HG03439 (cell line): ENCODE data around the gene SLC30A7.

Source experiments
- ATAC-seq: cut with Tn5 transposase; IDR thresholded peaks from one replicate; pipeline ENCODE4 v1.9.1; 2021; ENCODE audit warnings: mild to moderate bottlenecking, moderate library complexity; ENCODE audit not compliant: unreplicated experiment

The SLC30A7 gene

GRCh38 chr1:100971021-100971420 lies 75.1 kb downstream of the SLC30A7 start:
- no peak for ATAC-seq

- ATAC-seq, result no peak
Measured at GRCh38 chr1:100972185-100972584, 76.3 kb downstream of the SLC30A7 start.

GRCh38 chr1:100976936-100977335 lies 81.0 kb downstream of the SLC30A7 start:
- no peak for ATAC-seq

GRCh38 chr1:100979631-100980030 lies 83.7 kb downstream of the SLC30A7 start:
- ATAC-seq, result no peak

- ATAC-seq, result no peak
Measured at GRCh38 chr1:100982793-100983192, 86.9 kb downstream of the SLC30A7 start.

- ATAC-seq, result no peak
Measured at GRCh38 chr1:100988121-100988520, 92.2 kb downstream of the SLC30A7 start.

GRCh38 chr1:100989306-100990077 lies 93.6 kb downstream of the SLC30A7 start:
- no peak for ATAC-seq

- no peak for ATAC-seq
Measured at GRCh38 chr1:100995198-100995988, 99.5 kb downstream of the SLC30A7 start.

- no peak for ATAC-seq
Measured at GRCh38 chr1:100998426-100998825, 102.5 kb downstream of the SLC30A7 start.

GRCh38 chr1:101000131-101000873 lies 104.4 kb downstream of the SLC30A7 start:
- ATAC-seq, result no peak

GRCh38 chr1:101002551-101002950 lies 106.7 kb downstream of the SLC30A7 start:
- no peak for ATAC-seq

- no peak for ATAC-seq
Measured at GRCh38 chr1:101003012-101003650, 107.2 kb downstream of the SLC30A7 start.

- ATAC-seq, result no peak
Measured at GRCh38 chr1:101004061-101004460, 108.2 kb downstream of the SLC30A7 start.

GRCh38 chr1:101004670-101005069 lies 108.8 kb downstream of the SLC30A7 start:
- ATAC-seq, result no peak

GRCh38 chr1:101005183-101005582 lies 109.3 kb downstream of the SLC30A7 start:
- ATAC-seq, result no peak

GRCh38 chr1:101005871-101006270 lies 110.0 kb downstream of the SLC30A7 start:
- ATAC-seq, result no peak

- ATAC-seq, result no peak
Measured at GRCh38 chr1:101006553-101006952, 110.7 kb downstream of the SLC30A7 start.

GRCh38 chr1:101008229-101008834 lies 112.4 kb downstream of the SLC30A7 start:
- ATAC-seq, result no peak

- ATAC-seq, result no peak
Measured at GRCh38 chr1:101013776-101014175, 117.9 kb downstream of the SLC30A7 start.

- ATAC-seq, result no peak
Measured at GRCh38 chr1:101017448-101017847, 121.6 kb downstream of the SLC30A7 start.

- ATAC-seq, result no peak
Measured at GRCh38 chr1:101022294-101022693, 126.4 kb downstream of the SLC30A7 start.
